Endothelial cell of umbilical vein (primary cell): Measurements from ENCODE around the gene UPP1. TPM values are rescaled to one million over a fixed set of nuclear protein-coding genes. Genes with fewer than 3 reads are reported as not detected.

Experiments
- BruUV-seq: library from RNA; stranded (reverse); fragments of 400-500 nt; replicated peaks from 2 replicates; lab custom pipeline; 2021; lab: Mats Ljungman, UMichigan
- CTCF ChIA-PET: fragments of 300-600, 350-600 bp; sonication (Branson Sonifier 250); formaldehyde crosslinking; loops from one replicate; lab custom pipeline; 2021; ENCODE audit warnings: antibody characterized with exemption, inconsistent platforms; lab: Charles Lee
- POLR2A ChIA-PET: fragments of 300-600, 350-600 bp; sonication (Branson Sonifier 250); formaldehyde crosslinking; loops from one replicate; lab custom pipeline; 2021; ENCODE audit warnings: antibody characterized with exemption, inconsistent platforms; lab: Charles Lee
- DNase-seq: peaks from one replicate; pipeline ENCODE4 v3.0.0-alpha.2; 2011; ENCODE audit warnings: low read depth, low spot score
- FAIRE-seq: peaks from 2 replicates; lab custom pipeline; 2011; peaks lifted over from hg19 to GRCh38; lab: Jason Lieb, UNC
- H2AFZ ChIP-seq: 2 replicates; pipeline ENCODE4 v1.6.0; 2012; ENCODE audit warnings: low read depth, low read length, control low read depth, inconsistent platforms
- H3K27ac ChIP-seq: 2 replicates; pipeline ENCODE4 v1.5.1; 2011; ENCODE audit warnings: low read depth, mild to moderate bottlenecking, control low read depth, low read length, moderate library complexity; ENCODE audit not compliant: insufficient read depth
- H3K27me3 ChIP-seq, 2 experiments: 2 replicates each; pipeline versions ENCODE4 v1.6.0 to v1.6.1; 2011; ENCODE audit warnings: low read length in 2 of 2, mixed read lengths in 1 of 2; ENCODE audit not compliant: control insufficient read depth in 2 of 2, insufficient read depth in 2 of 2
- H3K36me3 ChIP-seq, 2 experiments: 2 replicates in 1 of 2; 3 replicates in 1 of 2; pipeline ENCODE4 v1.5.1; 2011; ENCODE audit warnings: low read length in 2 of 2, mild to moderate bottlenecking in 1 of 2, moderate library complexity in 1 of 2; ENCODE audit not compliant: control insufficient read depth in 2 of 2, insufficient read depth in 2 of 2; ENCODE audit errors: extremely low read depth in 1 of 2
- H3K4me1 ChIP-seq: 3 replicates; pipeline ENCODE4 v1.5.1; 2011; ENCODE audit warnings: mild to moderate bottlenecking, low read length; ENCODE audit not compliant: control insufficient read depth, insufficient read depth; ENCODE audit errors: extremely low read depth
- H3K4me2 ChIP-seq: 2 replicates; pipeline ENCODE4 v1.6.1; 2011; ENCODE audit warnings: low read length, control low read depth, mixed read lengths; ENCODE audit not compliant: insufficient read depth
- H3K4me3 ChIP-seq, 3 experiments: fragments of 200-600 bp in 1 of 3; sonication (generic), shearing (Covaris generic) in 1 of 3; replicated peaks in 1 of 3; 2 replicates each; pipeline ENCODE4 v1.5.1; 2011 to 2016; ENCODE audit warnings: control low read depth in 3 of 3, low read length in 3 of 3, mild to moderate bottlenecking in 2 of 3, inconsistent platforms in 1 of 3, low read depth in 1 of 3, moderate library complexity in 1 of 3; ENCODE audit not compliant: insufficient read depth in 1 of 3
- H3K79me2 ChIP-seq: 2 replicates; pipeline ENCODE4 v1.6.0; 2012; ENCODE audit warnings: low read length, inconsistent platforms; ENCODE audit not compliant: control insufficient read depth, insufficient read depth
- H3K9ac ChIP-seq: replicated peaks from 2 replicates; pipeline ENCODE3; 2011; ENCODE audit warnings: low read length, control low read depth; ENCODE audit not compliant: insufficient read depth; ENCODE audit errors: extremely low read depth
- H3K9me1 ChIP-seq: replicated peaks from 3 replicates; pipeline ENCODE4 v1.6.0; 2011; ENCODE audit warnings: mild to moderate bottlenecking, low read length; ENCODE audit not compliant: control insufficient read depth, insufficient read depth; ENCODE audit errors: extremely low read depth
- H3K9me3 ChIP-seq: replicated peaks from 2 replicates; pipeline ENCODE4 v1.5.1; 2012; ENCODE audit warnings: low read length, inconsistent platforms; ENCODE audit not compliant: control insufficient read depth, insufficient read depth
- H4K20me1 ChIP-seq: replicated peaks from 2 replicates; pipeline ENCODE3; 2011; ENCODE audit warnings: mild to moderate bottlenecking, low read length; ENCODE audit not compliant: control insufficient read depth, insufficient read depth; ENCODE audit errors: extremely low read depth
- EZH2 ChIP-seq: IDR thresholded peaks from 2 replicates; pipeline ENCODE4 v1.6.1; 2012; ENCODE audit warnings: borderline replicate concordance, low read depth, mild to moderate bottlenecking, moderate library complexity, low read length, inconsistent platforms; ENCODE audit not compliant: severe bottlenecking
- FOS ChIP-seq: IDR thresholded peaks from 2 replicates; pipeline ENCODE4 v1.6.1; 2011; ENCODE audit warnings: mild to moderate bottlenecking, low read length, moderate library complexity, borderline replicate concordance; ENCODE audit not compliant: insufficient read depth
- GATA2 ChIP-seq: IDR thresholded peaks from 2 replicates; pipeline ENCODE4 v1.7.0; 2011; ENCODE audit warnings: low read depth, mild to moderate bottlenecking, moderate library complexity, mixed read lengths, low read length; ENCODE audit not compliant: insufficient read length, insufficient read depth
- JUN ChIP-seq: IDR thresholded peaks from 2 replicates; pipeline ENCODE4 v1.6.1; 2011; ENCODE audit warnings: borderline replicate concordance, low read depth; ENCODE audit not compliant: insufficient read length, insufficient read depth
- MYC ChIP-seq: IDR thresholded peaks from one replicate; pipeline ENCODE4 v1.6.1; 2011; ENCODE audit warnings: mild to moderate bottlenecking, low read depth, low read length
- POLR2A ChIP-seq: IDR thresholded peaks from 2 replicates; pipeline ENCODE4 v1.6.1; 2012; ENCODE audit warnings: low read depth, mild to moderate bottlenecking, control low read depth, low read length
- POLR2AphosphoS5 ChIP-seq: IDR thresholded peaks from 2 replicates; pipeline ENCODE4 v1.6.1; 2012; ENCODE audit warnings: low read depth, mild to moderate bottlenecking, control low read depth, low read length, moderate library complexity; ENCODE audit not compliant: insufficient read depth
- dilution Hi-C: fragments of 300-500 bp; cut with MboI; formaldehyde crosslinking; loops from one replicate; pipeline ENCODE4 v1.15.0; 2019; ENCODE audit warnings: low sequenced_read_pairs; ENCODE audit not compliant: extremely low pct_ligation_motif_present
- intact Hi-C: fragments of 100-400 bp; cut with micrococcal nuclease; formaldehyde crosslinking; loops from one replicate; pipeline ENCODE4 v1.10.0; 2022
- polyA plus RNA-seq, 4 experiments: library from polyadenylated mRNA; depleted of rRNA in 3 of 4; stranded (reverse) in 3 of 4; unstranded in 1 of 4; fragments of >200 nt; gene quantifications; 2 replicates each; pipeline versions ENCODE4 v1.2.1 to v1.2.3, GENCODE V29; 2011 to 2012; ENCODE audit warnings: missing spikeins in 1 of 4
- total RNA-seq: library from RNA; stranded (reverse); gene quantifications from 2 replicates; pipeline ENCODE4 v1.2.3, GENCODE V29; 2021
- TF ChIP-seq, protein P1 (sequence below): IDR thresholded peaks from 2 replicates; pipeline ENCODE4 v1.6.1; 2011; ENCODE audit not compliant: insufficient read depth, insufficient read length
- TF ChIP-seq, protein P2 (sequence below), 2 donors: IDR thresholded peaks; 1 replicate in 1 of 2; 2 replicates in 1 of 2; pipeline ENCODE4 v1.5.1; 2011; ENCODE audit warnings: low read length in 2 of 2, mild to moderate bottlenecking in 2 of 2, moderate library complexity in 2 of 2, control low read depth in 1 of 2, inconsistent platforms in 1 of 2, low read depth in 1 of 2; ENCODE audit not compliant: insufficient read depth in 1 of 2; ENCODE audit errors: extremely low read depth in 1 of 2

Gene UPP1
- total and polyA plus RNA-seq, 2 donors (not counting 3 experiments of a cell fraction or from before 2014, with no cell fraction given), result 60.7 to 66.0 TPM

DNA sequence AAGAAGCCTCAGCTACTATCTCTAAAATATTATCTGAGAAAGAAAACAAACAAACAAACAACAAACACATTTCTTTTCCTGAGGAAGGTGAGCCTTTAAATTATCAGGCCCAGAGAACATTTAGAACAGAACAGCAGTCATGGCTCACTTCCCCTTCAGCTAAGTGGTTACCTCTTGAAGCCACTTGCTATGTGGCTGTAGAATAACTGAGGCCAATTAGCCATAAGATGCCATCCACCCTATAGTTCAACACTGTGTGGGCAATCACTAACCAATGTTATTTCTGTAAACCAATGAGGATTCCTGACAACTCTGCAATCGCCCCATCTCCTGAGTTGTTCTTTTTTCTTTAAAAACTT, 3.7 kb upstream of the UPP1 start:
- POLR2A ChIA-PET, result no interaction called here
- peaks cover 46% of the 10 kb centered on the region for H3K4me1 ChIP-seq

More for the DNA sequence above, 3.7 kb upstream of the UPP1 start:
- Histone ChIP-seq H3K9me1 (no peaks in the 10 kb centered on the region), H4K20me1 (no peaks in the 10 kb centered on the region), H3K9ac (peak overlapping the region; percentile 22), H3K4me2 (peak overlapping the region; percentile 10), H3K27ac (peak overlapping the region; percentile 69), H3K27me3 (no peaks in the 10 kb centered on the region), H2AFZ (no peak overlapping the region), H3K4me3 (no peak overlapping the region), H3K79me2 (peaks cover 13% of the 10 kb centered on the region), H3K36me3 (no peaks in the 10 kb centered on the region), H3K9me3 (no peaks in the 10 kb centered on the region)
- intact Hi-C loops, result loop anchor here (5.0 to 10.0 kb wide), 3 partner anchors 167 to 631 kb away; no protein-coding TSS in a partner anchor
- CTCF ChIA-PET, result interaction anchor here (0.9 to 4.9 kb wide), 6 partner anchors 25 to 140 kb away, joined by 3 to 19 read pairs (median 6); no protein-coding TSS in a partner anchor
- TF ChIP-seq POLR2A, result no peak
- TF ChIP-seq EZH2, result no peak
- TF ChIP-seq GATA2, result no peak
- TF ChIP-seq, protein P1, sequence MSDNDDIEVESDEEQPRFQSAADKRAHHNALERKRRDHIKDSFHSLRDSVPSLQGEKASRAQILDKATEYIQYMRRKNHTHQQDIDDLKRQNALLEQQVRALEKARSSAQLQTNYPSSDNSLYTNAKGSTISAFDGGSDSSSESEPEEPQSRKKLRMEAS, result no peak
- TF ChIP-seq, protein P2, sequence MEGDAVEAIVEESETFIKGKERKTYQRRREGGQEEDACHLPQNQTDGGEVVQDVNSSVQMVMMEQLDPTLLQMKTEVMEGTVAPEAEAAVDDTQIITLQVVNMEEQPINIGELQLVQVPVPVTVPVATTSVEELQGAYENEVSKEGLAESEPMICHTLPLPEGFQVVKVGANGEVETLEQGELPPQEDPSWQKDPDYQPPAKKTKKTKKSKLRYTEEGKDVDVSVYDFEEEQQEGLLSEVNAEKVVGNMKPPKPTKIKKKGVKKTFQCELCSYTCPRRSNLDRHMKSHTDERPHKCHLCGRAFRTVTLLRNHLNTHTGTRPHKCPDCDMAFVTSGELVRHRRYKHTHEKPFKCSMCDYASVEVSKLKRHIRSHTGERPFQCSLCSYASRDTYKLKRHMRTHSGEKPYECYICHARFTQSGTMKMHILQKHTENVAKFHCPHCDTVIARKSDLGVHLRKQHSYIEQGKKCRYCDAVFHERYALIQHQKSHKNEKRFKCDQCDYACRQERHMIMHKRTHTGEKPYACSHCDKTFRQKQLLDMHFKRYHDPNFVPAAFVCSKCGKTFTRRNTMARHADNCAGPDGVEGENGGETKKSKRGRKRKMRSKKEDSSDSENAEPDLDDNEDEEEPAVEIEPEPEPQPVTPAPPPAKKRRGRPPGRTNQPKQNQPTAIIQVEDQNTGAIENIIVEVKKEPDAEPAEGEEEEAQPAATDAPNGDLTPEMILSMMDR (IDR thresholded peaks at IDR 0.05; ENCODE audit: extremely low read depth in 1 of 2, insufficient read depth in 1 of 2, low read depth in 1 of 2, low read length in 2 of 2), result no peak
- no peak for TF ChIP-seq JUN
- TF ChIP-seq POLR2AphosphoS5, result no peak
- TF ChIP-seq MYC, result no peak
- no peak for TF ChIP-seq FOS
- dilution Hi-C loops, result no loop called here
- DNase-seq, result no peak
- FAIRE-seq, result no peak
- BruUV-seq, result TSS peak; percentile 4
